Immature natural killer cell (primary cell): ENCODE measurements around the gene SLC12A4. TPM values are rescaled to one million over a fixed set of nuclear protein-coding genes. Genes with fewer than 3 reads are reported as not detected.
A peak's percentile ranks its signal among the peaks of the same experiment; 100 is the strongest.
"Not testable (repeated sequence)": the region's sequence is repeated elsewhere in the genome, so short reads cannot be mapped to it uniquely, and the experiment has no call there.

Source experiments
- DNase-seq, 3 donors: peaks; one replicate each; pipeline ENCODE4 v3.0.0; 2022; ENCODE audit warnings: mixed read lengths in 1 of 3
- H3K27ac Mint-ChIP-seq, 6 donors: one replicate each; pipeline ENCODE4 v1.8.0; 2020; ENCODE audit warnings: mixed read lengths in 6 of 6, mild to moderate bottlenecking in 5 of 6, inconsistent platforms in 4 of 6, moderate library complexity in 3 of 6
- H3K27me3 Mint-ChIP-seq, 3 donors: one replicate each; pipeline ENCODE4 v1.8.0; 2020 to 2021; ENCODE audit warnings: low read depth in 3 of 3, mild to moderate bottlenecking in 3 of 3, mixed read lengths in 3 of 3, moderate library complexity in 3 of 3, inconsistent platforms in 1 of 3
- H3K36me3 Mint-ChIP-seq, 3 donors: one replicate each; pipeline ENCODE4 v1.8.0; 2020; ENCODE audit warnings: mixed read lengths in 3 of 3, inconsistent platforms in 2 of 3, mild to moderate bottlenecking in 2 of 3
- H3K4me1 Mint-ChIP-seq, 2 donors: one replicate each; pipeline ENCODE4 v1.8.0; 2020; ENCODE audit warnings: inconsistent platforms in 2 of 2, mild to moderate bottlenecking in 2 of 2, mixed read lengths in 2 of 2, moderate library complexity in 1 of 2
- H3K4me3 Mint-ChIP-seq, 5 donors: one replicate each; pipeline ENCODE4 v1.8.0; 2020; ENCODE audit warnings: mild to moderate bottlenecking in 5 of 5, mixed read lengths in 5 of 5, inconsistent platforms in 3 of 5, moderate library complexity in 3 of 5
- H3K9me3 Mint-ChIP-seq, 6 donors: one replicate each; pipeline ENCODE4 v1.8.0; 2020; ENCODE audit warnings: mild to moderate bottlenecking in 6 of 6, mixed read lengths in 6 of 6, inconsistent platforms in 4 of 6, moderate library complexity in 3 of 6
- polyA plus RNA-seq, 3 donors: library from polyadenylated mRNA; unstranded; fragments of 300-500 nt; fragmentation: Illumina TruSeq; gene quantifications; one replicate each; pipeline ENCODE4 v1.2.3, GENCODE V29; 2021

SLC12A4 gene
- polyA plus RNA-seq, 3 donors from 2014 or later, result 5.1 to 10.5 (median 6.6) TPM

GRCh38 chr16:67915831-67916723 is 52.4 kb downstream of the SLC12A4 start:
- no peak for DNase-seq
- H3K27me3 Mint-ChIP-seq, result peaks cover 0 to 3% (median 0%) of the 10 kb centered on the region in 3 donors
- H3K27ac Mint-ChIP-seq, result peak overlapping the region in 1 of 6 donors; percentile 28
- H3K4me3 Mint-ChIP-seq, result no peak overlapping the region
- H3K4me1 Mint-ChIP-seq, result peaks cover 11 to 18% of the 10 kb centered on the region in 2 donors
- H3K9me3 Mint-ChIP-seq, result no peaks in the 10 kb centered on the region
- H3K36me3 Mint-ChIP-seq, result peaks cover 0 to 11% (median 0%) of the 10 kb centered on the region in 3 donors

GRCh38 chr16:67915496-67915769 is 53.0 kb downstream of the SLC12A4 start:
- not testable (repeated sequence) for H3K27me3 Mint-ChIP-seq, H3K27ac Mint-ChIP-seq, DNase-seq, H3K9me3 Mint-ChIP-seq, H3K4me3 Mint-ChIP-seq
- peaks cover 0 to 11% (median 0%) of the 10 kb centered on the region in 3 donors for H3K36me3 Mint-ChIP-seq
- H3K4me1 Mint-ChIP-seq, result peaks cover 11 to 18% of the 10 kb centered on the region in 2 donors

DNA sequence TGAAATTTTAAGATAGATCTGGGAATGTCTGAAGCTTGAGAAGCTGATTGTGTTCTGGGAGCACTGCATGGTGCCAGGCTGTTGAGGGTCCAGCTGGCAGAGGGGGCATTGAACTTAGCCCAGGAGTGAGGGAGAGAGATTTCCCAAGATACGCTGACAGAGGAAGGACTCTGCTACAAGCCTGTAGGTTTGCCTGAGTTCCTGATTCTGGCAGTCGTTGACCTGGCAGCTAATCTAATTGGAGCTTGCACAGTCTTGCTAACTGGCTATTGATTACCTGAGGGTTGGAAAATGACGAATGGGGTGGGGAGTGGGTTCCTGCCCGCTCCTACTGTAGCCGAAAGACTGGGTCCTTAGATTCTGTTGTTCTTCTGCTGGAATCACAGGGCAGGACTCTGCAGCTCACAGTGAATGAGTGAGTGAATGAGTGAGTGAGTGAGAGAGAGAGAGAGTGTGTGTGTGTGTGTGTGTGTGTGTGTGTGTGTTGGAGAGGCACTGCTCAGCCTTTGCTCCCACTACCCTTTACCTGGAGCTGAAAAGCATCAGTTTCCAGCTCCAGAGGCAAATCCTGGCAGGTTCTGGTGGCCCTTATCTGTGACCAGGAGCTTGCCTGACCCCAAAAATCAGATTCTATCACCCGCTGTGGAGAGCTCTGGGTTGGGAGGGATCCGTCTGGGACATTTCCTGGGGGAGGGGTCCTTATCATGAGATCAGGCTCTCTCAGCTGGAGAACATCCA is 53.5 kb downstream of the SLC12A4 start:
- H3K36me3 Mint-ChIP-seq, result peaks cover 0 to 11% (median 0%) of the 10 kb centered on the region in 3 donors
- DNase-seq, result no peak
- peaks cover 0 to 3% (median 0%) of the 10 kb centered on the region in 3 donors for H3K27me3 Mint-ChIP-seq
- no peak overlapping the region for H3K4me3 Mint-ChIP-seq
- peaks cover 11 to 18% of the 10 kb centered on the region in 2 donors for H3K4me1 Mint-ChIP-seq
- H3K9me3 Mint-ChIP-seq, result no peaks in the 10 kb centered on the region
- no peak overlapping the region for H3K27ac Mint-ChIP-seq

- peaks cover 0 to 2% of the 10 kb centered on the region in 2 donors for H3K4me1 Mint-ChIP-seq
- H3K27me3 Mint-ChIP-seq, result no peaks in the 10 kb centered on the region
- no peaks in the 10 kb centered on the region for H3K9me3 Mint-ChIP-seq
- no peak overlapping the region for H3K4me3 Mint-ChIP-seq
- DNase-seq, result no peak
- H3K27ac Mint-ChIP-seq, result no peak overlapping the region
- peaks cover 0 to 5% (median 5%) of the 10 kb centered on the region in 3 donors for H3K36me3 Mint-ChIP-seq
Observed at GRCh38 chr16:67910158-67910557, 58.3 kb downstream of the SLC12A4 start.

GRCh38 chr16:67909056-67909742 is 59.2 kb downstream of the SLC12A4 start:
- peaks cover 0 to 2% of the 10 kb centered on the region in 2 donors for H3K4me1 Mint-ChIP-seq
- H3K9me3 Mint-ChIP-seq, result no peaks in the 10 kb centered on the region
- no peak overlapping the region for H3K27ac Mint-ChIP-seq
- no peak overlapping the region for H3K4me3 Mint-ChIP-seq
- no peak for DNase-seq
- no peaks in the 10 kb centered on the region for H3K27me3 Mint-ChIP-seq
- peaks cover 0 to 8% (median 7%) of the 10 kb centered on the region in 3 donors for H3K36me3 Mint-ChIP-seq

- Mint-ChIP-seq H3K27ac (no peak overlapping the region), H3K4me1 (peaks cover 2 to 5% of the 10 kb centered on the region in 2 donors), H3K4me3 (no peak overlapping the region), H3K27me3 (no peaks in the 10 kb centered on the region), H3K36me3 (peaks cover 0 to 8% (median 8%) of the 10 kb centered on the region in 3 donors), H3K9me3 (no peaks in the 10 kb centered on the region)
- no peak for DNase-seq
Observed at GRCh38 chr16:67907397-67908180, 60.8 kb downstream of the SLC12A4 start.

DNA sequence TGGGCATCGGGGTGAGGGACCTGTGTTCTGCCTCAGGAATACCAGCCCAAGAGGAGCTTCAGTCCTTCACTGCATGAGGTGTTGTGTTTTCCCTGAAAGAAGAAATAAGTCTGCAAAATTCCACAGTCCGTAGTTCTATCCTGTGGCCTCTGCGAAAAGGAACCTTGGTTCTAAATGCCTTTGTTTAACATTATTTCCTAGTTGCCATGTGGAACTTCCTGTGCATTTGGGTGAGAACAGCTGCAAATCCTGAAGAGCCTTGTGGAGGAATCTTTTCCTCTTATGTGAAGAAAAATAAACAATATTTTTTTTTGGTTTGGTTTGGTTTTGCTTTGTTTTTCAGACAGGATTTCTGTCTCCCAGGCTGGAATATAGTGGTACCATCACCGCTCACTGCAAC is 65.6 kb downstream of the SLC12A4 start:
- no peak for DNase-seq
- Mint-ChIP-seq H3K4me3 (no peak overlapping the region), H3K27ac (peak overlapping the region in 1 of 6 donors; percentile 35), H3K4me1 (peaks cover 5 to 10% of the 10 kb centered on the region in 2 donors), H3K36me3 (peaks cover 0 to 8% (median 4%) of the 10 kb centered on the region in 3 donors), H3K27me3 (no peaks in the 10 kb centered on the region), H3K9me3 (no peaks in the 10 kb centered on the region)

DNA sequence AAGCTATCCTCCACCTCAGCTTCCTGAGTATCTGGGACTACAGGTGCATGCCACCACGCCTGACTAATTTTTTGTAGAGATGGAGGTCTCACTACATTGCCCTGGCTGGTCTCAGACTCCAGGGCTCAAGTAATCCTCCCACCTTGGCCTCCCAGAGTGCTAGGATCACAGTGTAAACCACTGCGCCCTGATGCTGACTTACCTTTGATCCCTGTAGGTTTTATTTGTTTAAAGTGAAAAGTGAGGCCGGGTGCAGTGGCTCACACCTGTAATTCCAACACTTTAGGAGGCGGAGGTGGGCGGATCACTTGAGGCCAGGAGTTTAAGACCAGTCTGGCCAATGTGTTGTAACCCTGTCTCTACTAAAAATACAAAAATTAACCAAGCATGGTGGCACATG is 66.7 kb downstream of the SLC12A4 start:
- H3K27ac Mint-ChIP-seq, result no peak overlapping the region
- H3K4me3 Mint-ChIP-seq, result no peak overlapping the region
- H3K36me3 Mint-ChIP-seq, result peaks cover 0 to 8% (median 4%) of the 10 kb centered on the region in 3 donors
- H3K4me1 Mint-ChIP-seq, result peaks cover 14 to 17% of the 10 kb centered on the region in 2 donors
- no peak for DNase-seq
- H3K9me3 Mint-ChIP-seq, result no peaks in the 10 kb centered on the region
- no peaks in the 10 kb centered on the region for H3K27me3 Mint-ChIP-seq

DNA sequence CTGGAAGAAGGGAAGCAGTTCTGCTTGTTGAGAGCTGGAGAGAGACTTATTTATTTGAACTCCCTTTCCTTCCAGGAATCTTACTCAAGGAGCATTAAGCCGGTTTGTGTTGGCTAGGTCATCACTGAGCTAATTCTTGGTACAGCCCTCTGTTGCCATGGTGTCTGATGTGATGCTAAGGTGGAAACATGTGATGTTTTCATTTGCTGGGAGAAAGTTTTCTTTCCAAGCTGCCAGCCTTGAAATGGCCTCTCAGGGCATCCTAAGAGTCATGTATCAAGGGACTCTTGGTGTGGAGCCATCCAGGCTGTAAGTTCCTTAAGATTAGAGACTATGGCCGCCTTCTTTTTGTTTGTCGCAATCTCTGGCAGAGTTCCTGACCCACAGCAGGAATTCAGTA is 71.2 kb downstream of the SLC12A4 start:
- Mint-ChIP-seq H3K9me3 (no peaks in the 10 kb centered on the region), H3K4me1 (peaks cover 38 to 48% of the 10 kb centered on the region in 2 donors), H3K4me3 (no peak overlapping the region), H3K27me3 (peaks cover 0 to 2% (median 0%) of the 10 kb centered on the region in 3 donors), H3K27ac (peak overlapping the region in 3 of 6 donors; percentile 9 to 43 (median 38)), H3K36me3 (no peaks in the 10 kb centered on the region)
- DNase-seq, result no peak

DNA sequence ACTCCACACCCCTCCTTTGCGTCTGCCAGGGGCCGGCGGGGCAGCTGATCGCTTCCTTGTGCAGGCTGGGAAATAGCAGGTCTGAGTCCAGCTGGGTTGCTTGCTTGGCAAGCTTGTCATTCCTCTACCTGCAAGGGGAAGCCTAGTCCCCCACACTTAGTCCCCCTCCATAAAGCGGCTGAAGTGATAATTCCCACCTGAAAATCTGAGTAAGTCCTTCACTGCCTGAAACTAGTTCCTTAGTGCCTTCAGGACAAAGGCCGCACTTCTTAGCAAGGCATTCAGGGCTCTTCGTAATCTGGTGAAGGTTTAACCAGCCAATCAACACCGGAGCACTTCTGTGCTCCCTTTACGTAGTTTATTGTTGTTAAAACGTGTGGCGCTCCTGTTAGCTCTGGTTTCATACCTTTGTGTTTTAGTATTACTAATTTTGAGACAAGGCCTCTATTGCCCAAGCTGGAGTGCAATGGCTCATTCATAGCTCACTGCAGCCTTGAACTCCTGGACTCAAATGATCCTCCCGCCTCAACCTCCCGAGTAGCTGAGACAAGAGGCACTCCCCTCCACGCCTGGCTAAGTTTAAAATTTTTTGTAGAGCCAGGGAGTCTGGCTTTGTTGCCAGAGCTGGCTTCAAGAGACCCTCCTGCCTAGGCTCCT is 74.6 kb downstream of the SLC12A4 start:
- Mint-ChIP-seq H3K36me3 (no peaks in the 10 kb centered on the region), H3K27ac (peak overlapping the region; percentile 93 to 98 (median 95)), H3K4me1 (peaks cover 38 to 40% of the 10 kb centered on the region in 2 donors), H3K4me3 (peak overlapping the region; percentile 89 to 95 (median 93)), H3K27me3 (peaks cover 0 to 2% (median 0%) of the 10 kb centered on the region in 3 donors), H3K9me3 (no peaks in the 10 kb centered on the region)
- no peak for DNase-seq
